H1 (cell line): ENCODE data around the gene IGFBP3. TPM values are rescaled to one million over a fixed set of nuclear protein-coding genes. Genes with fewer than 3 reads are reported as not detected.

Source experiments
- CTCF ChIA-PET: fragments of 300-600 bp; sonication (Branson Sonifier 250); formaldehyde crosslinking; loops from one replicate; lab custom pipeline; 2021; ENCODE audit not compliant: partially characterized antibody; lab: Charles Lee
- POLR2A ChIA-PET: fragments of 300-600 bp; sonication (Branson Sonifier 250); formaldehyde crosslinking; loops from one replicate; lab custom pipeline; 2021; ENCODE audit warnings: inconsistent platforms; ENCODE audit not compliant: partially characterized antibody; lab: Charles Lee
- DNase-seq, 2 experiments: peaks; one replicate each; pipeline versions ENCODE4 v3.0.0 to v3.0.0-alpha.2; 2010 to 2022; ENCODE audit warnings: low spot score in 2 of 2, low read depth in 1 of 2, mixed read lengths in 1 of 2
- FAIRE-seq: peaks from 2 replicates; lab custom pipeline; 2011; peaks lifted over from hg19 to GRCh38; lab: Jason Lieb, UNC
- H2AFZ ChIP-seq: 2 replicates; pipeline ENCODE4 v1.8.1; 2012; ENCODE audit warnings: low read length, inconsistent platforms
- H2AK5ac ChIP-seq: 2 replicates; pipeline ENCODE4 v1.6.1; 2013; ENCODE audit warnings: low read depth, low read length
- H2BK120ac ChIP-seq: replicated peaks from 2 replicates; pipeline ENCODE3; 2013; ENCODE audit warnings: low read depth, low read length, inconsistent platforms
- H2BK12ac ChIP-seq: 2 replicates; pipeline ENCODE4 v1.6.1; 2013; ENCODE audit warnings: low read depth, low read length
- H2BK15ac ChIP-seq: 2 replicates; pipeline ENCODE4 v1.6.1; 2013; ENCODE audit warnings: low read length
- H2BK20ac ChIP-seq: 2 replicates; pipeline ENCODE4 v1.6.1; 2013; ENCODE audit warnings: low read length
- H2BK5ac ChIP-seq: 2 replicates; pipeline ENCODE4 v1.6.1; 2013; ENCODE audit warnings: low read depth, low read length
- H3K14ac ChIP-seq: 2 replicates; pipeline ENCODE4 v1.6.1; 2013; ENCODE audit warnings: inconsistent platforms; ENCODE audit not compliant: insufficient read length
- H3K18ac ChIP-seq: 2 replicates; pipeline ENCODE4 v1.6.1; 2013; ENCODE audit warnings: low read length; ENCODE audit errors: extremely low read depth
- H3K23ac ChIP-seq: 2 replicates; pipeline ENCODE4 v1.6.1; 2013; ENCODE audit warnings: inconsistent platforms; ENCODE audit not compliant: insufficient read length
- H3K23me2 ChIP-seq: 2 replicates; pipeline ENCODE4 v1.6.1; 2013; ENCODE audit warnings: low read depth, low read length
- H3K27ac ChIP-seq: 2 replicates; pipeline ENCODE4 v1.6.1; 2011; ENCODE audit warnings: low read depth, low read length, inconsistent platforms
- H3K27me3 ChIP-seq, 4 experiments: replicated peaks in 1 of 4; 1 replicate in 1 of 4; 2 replicates in 3 of 4; pipeline versions ENCODE4 v1.6.1 to v1.8.1; 2011 to 2013; ENCODE audit warnings: low read length in 3 of 4, mild to moderate bottlenecking in 3 of 4, inconsistent platforms in 2 of 4, mixed read lengths in 2 of 4, moderate library complexity in 1 of 4; ENCODE audit not compliant: control insufficient read depth in 3 of 4, insufficient read depth in 3 of 4; ENCODE audit errors: extremely low read depth in 1 of 4
- H3K36me3 ChIP-seq, 4 experiments: 2 replicates each; pipeline versions ENCODE4 v1.6.1 to v1.8.1; 2011 to 2013; ENCODE audit warnings: mild to moderate bottlenecking in 4 of 4, low read length in 3 of 4, moderate library complexity in 2 of 4, control low read depth in 1 of 4, inconsistent platforms in 1 of 4; ENCODE audit not compliant: insufficient read depth in 4 of 4, control insufficient read depth in 2 of 4
- H3K4ac ChIP-seq: replicated peaks from 2 replicates; pipeline ENCODE3; 2013; ENCODE audit warnings: low read length, low read depth, mixed read lengths, inconsistent platforms; ENCODE audit not compliant: insufficient read length
- H3K4me1 ChIP-seq, 4 experiments: replicated peaks in 1 of 4; 1 replicate in 1 of 4; 2 replicates in 3 of 4; pipeline versions ENCODE4 v1.6.1 to v1.8.1; 2011 to 2013; ENCODE audit warnings: low read length in 3 of 4, inconsistent platforms in 2 of 4, mixed read lengths in 1 of 4; ENCODE audit not compliant: insufficient read depth in 4 of 4, control insufficient read depth in 3 of 4
- H3K4me2 ChIP-seq, 2 experiments: 2 replicates each; pipeline versions ENCODE4 v1.6.1 to v1.8.1; 2011 to 2013; ENCODE audit warnings: low read depth in 2 of 2, low read length in 2 of 2, control low read depth in 1 of 2, inconsistent platforms in 1 of 2, mild to moderate bottlenecking in 1 of 2; ENCODE audit not compliant: insufficient read depth in 1 of 2
- H3K4me3 ChIP-seq, 4 experiments: fragments of 200-600, 300-600 bp in 1 of 4; sonication (generic), shearing (Covaris generic), sonication (Bioruptor Twin) in 1 of 4; 2 replicates each; pipeline versions ENCODE4 v1.5.1 to v1.8.1; 2011 to 2016; ENCODE audit warnings: low read length in 4 of 4, low read depth in 3 of 4, control low read depth in 2 of 4, inconsistent platforms in 2 of 4, mild to moderate bottlenecking in 2 of 4, mixed read lengths in 1 of 4, moderate library complexity in 1 of 4; ENCODE audit not compliant: insufficient read depth in 2 of 4; ENCODE audit errors: extremely low read depth in 1 of 4
- H3K56ac ChIP-seq: replicated peaks from 2 replicates; pipeline ENCODE3; 2013; ENCODE audit warnings: low read depth, mild to moderate bottlenecking, mixed read lengths, low read length, inconsistent platforms; ENCODE audit not compliant: insufficient read length
- H3K79me1 ChIP-seq: 2 replicates; pipeline ENCODE4 v1.6.1; 2013; ENCODE audit warnings: low read depth, low read length, control low read depth
- H3K79me2 ChIP-seq, 2 experiments: 2 replicates each; pipeline versions ENCODE4 v1.6.1 to v1.8.1; 2012 to 2013; ENCODE audit warnings: low read length in 2 of 2, mild to moderate bottlenecking in 2 of 2, inconsistent platforms in 1 of 2; ENCODE audit not compliant: insufficient read depth in 2 of 2, control insufficient read depth in 1 of 2
- H3K9ac ChIP-seq, 4 experiments: replicated peaks in 1 of 4; 1 replicate in 1 of 4; 2 replicates in 3 of 4; pipeline versions ENCODE4 v1.6.1 to v1.8.1; 2011 to 2013; ENCODE audit warnings: low read depth in 3 of 4, low read length in 3 of 4, control low read depth in 2 of 4, mild to moderate bottlenecking in 2 of 4, moderate library complexity in 2 of 4, inconsistent platforms in 1 of 4; ENCODE audit errors: extremely low read depth in 1 of 4
- H3K9me3 ChIP-seq, 2 experiments: 2 replicates each; pipeline versions ENCODE4 v1.6.1 to v1.8.1; 2012 to 2013; ENCODE audit warnings: mild to moderate bottlenecking in 2 of 2, moderate library complexity in 2 of 2, control low read depth in 1 of 2, inconsistent platforms in 1 of 2, low read depth in 1 of 2, low read length in 1 of 2, mixed read lengths in 1 of 2; ENCODE audit not compliant: insufficient read depth in 2 of 2
- H4K20me1 ChIP-seq, 2 experiments: replicated peaks in 1 of 2; 2 replicates each; pipeline versions ENCODE3 to v1.8.1; 2011 to 2013; ENCODE audit warnings: inconsistent platforms in 2 of 2, low read length in 2 of 2, mild to moderate bottlenecking in 1 of 2; ENCODE audit not compliant: insufficient read depth in 2 of 2, control insufficient read depth in 1 of 2
- H4K5ac ChIP-seq: 2 replicates; pipeline ENCODE4 v1.6.1; 2013; ENCODE audit warnings: low read length, low read depth, mixed read lengths, inconsistent platforms; ENCODE audit not compliant: insufficient read length
- H4K8ac ChIP-seq: 2 replicates; pipeline ENCODE4 v1.8.0; 2013; ENCODE audit warnings: mild to moderate bottlenecking, moderate library complexity, low read length, inconsistent platforms; ENCODE audit not compliant: insufficient read depth; ENCODE audit errors: extremely low read depth
- H4K91ac ChIP-seq: replicated peaks from 2 replicates; pipeline ENCODE3; 2013; ENCODE audit warnings: low read length, mixed read lengths, inconsistent platforms; ENCODE audit not compliant: insufficient read length
- BACH1 ChIP-seq: IDR thresholded peaks from 2 replicates; pipeline ENCODE4 v1.6.1; 2012; ENCODE audit warnings: low read length, improper control_type of control experiment
- EGR1 ChIP-seq: IDR thresholded peaks from 2 replicates; pipeline ENCODE4 v1.6.1; 2011; ENCODE audit warnings: low read depth, low read length, borderline replicate concordance
- KDM5A ChIP-seq: fragments of 200-600 bp; IDR thresholded peaks from 2 replicates; pipeline ENCODE4 v1.7.1; 2012; ENCODE audit warnings: mild to moderate bottlenecking, low read length, inconsistent platforms, mixed read lengths
- MAFK ChIP-seq: IDR thresholded peaks from 2 replicates; pipeline ENCODE4 v1.6.1; 2012; ENCODE audit warnings: low read depth, mild to moderate bottlenecking, improper control_type of control experiment, low read length
- RAD21 ChIP-seq, 2 experiments: IDR thresholded peaks in 1 of 2; conservative IDR thresholded peaks in 1 of 2; 2 replicates each; pipeline ENCODE4 v1.6.1; 2011; ENCODE audit warnings: low read depth in 2 of 2, low read length in 2 of 2, improper control_type of control experiment in 1 of 2, inconsistent platforms in 1 of 2, mild to moderate bottlenecking in 1 of 2, moderate library complexity in 1 of 2
- SUZ12 ChIP-seq: fragments of 200-600 bp; sonication (generic); IDR thresholded peaks from 2 replicates; pipeline ENCODE4 v1.6.1; 2012; ENCODE audit warnings: mild to moderate bottlenecking, inconsistent platforms, low read length, moderate library complexity, mixed read lengths
- ZNF274 ChIP-seq: IDR thresholded peaks from 2 replicates; pipeline ENCODE4 v1.7.0; 2012; ENCODE audit warnings: low read length, borderline replicate concordance; ENCODE audit errors: extremely low read depth
- WGBS, 2 experiments: shearing (Covaris generic) in 1 of 2; methylation state at CpG; one replicate each; pipeline versions ENCODE4 v1.1.6 to v1.1.7; 2013 to 2015; ENCODE audit warnings: low lambda C conversion rate in 2 of 2, mixed read lengths in 2 of 2, inconsistent platforms in 1 of 2, low coverage in 1 of 2, missing lambda C conversion rate in 1 of 2; ENCODE audit not compliant: insufficient replicate concordance in 2 of 2, insufficient coverage in 1 of 2, insufficient read length in 1 of 2; ENCODE audit errors: extremely low coverage in 1 of 2, missing lambda C conversion rate in 1 of 2; 5-methylcytosine and 5-hydroxymethylcytosine counted together
- polyA plus RNA-seq, 7 experiments: library from polyadenylated mRNA; depleted of rRNA in 3 of 7; stranded (reverse) in 5 of 7; unstranded in 2 of 7; fragments of >200 nt in 5 of 7; fragments of 200-250 nt in 2 of 7; gene quantifications; 1 replicate in 5 of 7; 2 replicates in 1 of 7; 4 replicates in 1 of 7; pipeline versions ENCODE4 v1.2.1 to v1.2.3, GENCODE V29; 2011 to 2013; ENCODE audit warnings: missing spikeins in 2 of 7, mixed read lengths in 2 of 7
- total RNA-seq: library from RNA; stranded (reverse); fragmentation: NEBNext Ultra II Directional; extraction: Animal tissue kit (Norgen Biotek cat#: 25700); gene quantifications from 2 replicates; pipeline ENCODE4 v1.2.1, GENCODE V29; 2021

IGFBP3 gene
- total and polyA plus RNA-seq, 2 of the 8 experiments (the other 6 are each of a cell fraction or from before 2014, with no cell fraction given), result 5.5 to 12.1 TPM

GRCh38 chr7:45921699-45922519 lies 837 bp upstream of the IGFBP3 start:
- FAIRE-seq, result peak; percentile 55
- TF ChIP-seq KDM5A, result 0 out of 2 replicates have a peak, but pooled peaks have one; percentile 36
- 0 out of 2 replicates have a peak, but pooled peaks have one; percentile 5 for TF ChIP-seq EGR1
- peak; percentile 97 for TF ChIP-seq RAD21 (IDR thresholded peaks at IDR 0.05 in 1 of 2, conservative IDR thresholded peaks at IDR 0.05 in 1 of 2; ENCODE audit: low read depth in 2 of 2, low read length in 2 of 2)
- no peak for TF ChIP-seq MAFK
- peak; percentile 62; the same call in 1 of the 2 replicates for TF ChIP-seq BACH1
- TF ChIP-seq SUZ12, result peak; percentile 78
- no peak for TF ChIP-seq ZNF274

More at GRCh38 chr7:45921699-45922519, 837 bp upstream of the IGFBP3 start:
- peak; percentile 63 to 87 for DNase-seq
- Histone ChIP-seq H3K36me3 (no peaks in the 10 kb centered on the region), H3K23me2 (peaks cover 14% of the 10 kb centered on the region), H3K4me3 (peak overlapping the region; percentile 33 to 67 (median 47)), H2BK5ac (no peak overlapping the region; the same call in 1 of the 2 replicates), H3K4me2 (peak overlapping the region; percentile 78 to 87), H3K23ac (no peak overlapping the region), H3K9ac (no peak overlapping the region), H3K27me3 (peaks cover 14 to 48% (median 37%) of the 10 kb centered on the region in 4 experiments), H3K18ac (peak overlapping the region; percentile 54; the same call in 1 of the 2 replicates), H4K20me1 (peaks cover 2% of the 10 kb centered on the region in 2 experiments), H4K5ac (no peak overlapping the region), H3K14ac (no peak overlapping the region), H3K4ac (no peak overlapping the region), H2BK20ac (0 out of 2 replicates have a peak overlapping the region, but pooled peaks have one; percentile 55), H3K9me3 (no peaks in the 10 kb centered on the region), H3K4me1 (peaks cover 6 to 30% (median 12%) of the 10 kb centered on the region in 4 experiments; a peak in 6 of 7 replicates), H3K79me2 (no peaks in the 10 kb centered on the region), H2AFZ (peak overlapping the region; percentile 19; the same call in 1 of the 2 replicates), H2BK120ac (no peak overlapping the region), H2BK15ac (no peak overlapping the region), H4K91ac (no peak overlapping the region), H2AK5ac (no peak overlapping the region), H2BK12ac (peak overlapping the region; percentile 18; the same call in 1 of the 2 replicates), H3K27ac (no peak overlapping the region), H4K8ac (no peak overlapping the region), H3K56ac (no peak overlapping the region), H3K79me1 (no peaks in the 10 kb centered on the region)
- WGBS, 2 experiments, result 3% methylated on average over 36 of the region's 36 CpGs; no CpG with 5 or more reads in 1 of the 2 experiments
- ChIA-PET CTCF (interaction anchor here (0.6 to 15.3 kb wide), 77 partner anchors 9 to 1266 kb away, joined by 3 to 242 read pairs (median 5); partner anchors contain the start of gene IGFBP1), POLR2A (interaction anchor here (1.2 to 1.5 kb wide), 4 partner anchors 33 to 1179 kb away, joined by 3 to 5 read pairs (median 4); partner anchors contain the start of gene IGFBP1)
